HG03571 (cell line): ENCODE data around the gene MAP7D3.
"Not testable (repeated sequence)": the region's sequence is repeated elsewhere in the genome, so short reads cannot be mapped to it uniquely, and the experiment has no call there.

Experiments
- ATAC-seq: cut with Tn5 transposase; IDR thresholded peaks from one replicate; pipeline ENCODE4 v1.9.1; 2021; ENCODE audit not compliant: unreplicated experiment

Gene MAP7D3

GRCh38 chrX:136251041-136251991, at the start of gene MAP7D3:
TSS of gene MAP7D3 (minus strand) at chrX:136251400. CDS start at chrX:136251358, 42 bp downstream.
- peak; percentile 88 for ATAC-seq

GRCh38 chrX:136300721-136301120, 49.5 kb upstream of the MAP7D3 start, which contains the start of gene ADGRG4:
TSS of gene ADGRG4 (plus strand) at chrX:136300963. CDS start at chrX:136308778, 7,815 bp downstream.
- ATAC-seq: not testable (repeated sequence)

GRCh38 chrX:136295380-136295779, 44.2 kb upstream of the MAP7D3 start:
- ATAC-seq: no peak

- ATAC-seq: no peak
Measured at GRCh38 chrX:136292656-136293055, 41.5 kb upstream of the MAP7D3 start.

GRCh38 chrX:136291824-136292223, 40.6 kb upstream of the MAP7D3 start:
- no peak for ATAC-seq

- ATAC-seq: not testable (repeated sequence)
Measured at GRCh38 chrX:136286375-136286774, 35.2 kb upstream of the MAP7D3 start.

- ATAC-seq: no peak
Measured at GRCh38 chrX:136275553-136275952, 24.4 kb upstream of the MAP7D3 start.

- no peak for ATAC-seq
Measured at GRCh38 chrX:136273986-136274385, 22.8 kb upstream of the MAP7D3 start.

- no peak for ATAC-seq
Measured at GRCh38 chrX:136272325-136272724, 21.1 kb upstream of the MAP7D3 start.

- ATAC-seq: peak; percentile 71
Measured at GRCh38 chrX:136271300-136271699, 20.1 kb upstream of the MAP7D3 start.

- ATAC-seq: no peak
Measured at GRCh38 chrX:136269921-136270320, 18.7 kb upstream of the MAP7D3 start.

GRCh38 chrX:136268051-136269048, 17.1 kb upstream of the MAP7D3 start:
- no peak for ATAC-seq

GRCh38 chrX:136266828-136267227, 15.6 kb upstream of the MAP7D3 start:
- ATAC-seq: no peak

GRCh38 chrX:136262812-136263315, 11.7 kb upstream of the MAP7D3 start:
- no peak for ATAC-seq

GRCh38 chrX:136262243-136262642, 11.0 kb upstream of the MAP7D3 start:
- ATAC-seq: no peak

- ATAC-seq: no peak
Measured at GRCh38 chrX:136261321-136261720, 10.1 kb upstream of the MAP7D3 start.

GRCh38 chrX:136260776-136261175, 9.6 kb upstream of the MAP7D3 start:
- no peak for ATAC-seq

GRCh38 chrX:136259543-136259942, 8.3 kb upstream of the MAP7D3 start:
- ATAC-seq: no peak

- ATAC-seq: no peak
Measured at GRCh38 chrX:136258951-136259350, 7.8 kb upstream of the MAP7D3 start.

GRCh38 chrX:136256026-136256425, 4.8 kb upstream of the MAP7D3 start:
- no peak for ATAC-seq

- no peak for ATAC-seq
Measured at GRCh38 chrX:136255541-136255940, 4.3 kb upstream of the MAP7D3 start.
